GM20431 (cell line): Measurements from ENCODE around the gene PRR14L.
"Not testable (repeated sequence)": the region's sequence is repeated elsewhere in the genome, so short reads cannot be mapped to it uniquely, and the experiment has no call there.

Experiments
- in situ Hi-C: fragments of 300-500 bp; cut with MseI, MboI; formaldehyde crosslinking; loops from one replicate; pipeline ENCODE4 v1.15.0; 2020; ENCODE audit warnings: low sequenced_read_pairs; ENCODE audit not compliant: unreplicated experiment

PRR14L gene

GRCh38 chr22:31742115-31742514 is 7.8 kb downstream of the PRR14L start:
- in situ Hi-C loops = no loop called here

GRCh38 chr22:31740314-31740713 is 9.6 kb downstream of the PRR14L start:
- in situ Hi-C loops = not testable (repeated sequence)

GRCh38 chr22:31739795-31740201 is 10.1 kb downstream of the PRR14L start:
- in situ Hi-C loops = no loop called here

GRCh38 chr22:31738566-31738965 is 11.4 kb downstream of the PRR14L start:
- in situ Hi-C loops = no loop called here

- in situ Hi-C loops = no loop called here
Measured at GRCh38 chr22:31737932-31738331, 12.0 kb downstream of the PRR14L start.

- in situ Hi-C loops = no loop called here
Measured at GRCh38 chr22:31736458-31736857, 13.5 kb downstream of the PRR14L start.

- in situ Hi-C loops = no loop called here
Measured at GRCh38 chr22:31734512-31734911, 15.4 kb downstream of the PRR14L start.

- in situ Hi-C loops = no loop called here
Measured at GRCh38 chr22:31733580-31734079, 16.3 kb downstream of the PRR14L start.

GRCh38 chr22:31732089-31732829 is 17.7 kb downstream of the PRR14L start:
- in situ Hi-C loops = no loop called here

- in situ Hi-C loops = no loop called here
Measured at GRCh38 chr22:31730344-31730711, 19.6 kb downstream of the PRR14L start.

GRCh38 chr22:31728857-31729256 is 21.1 kb downstream of the PRR14L start:
- in situ Hi-C loops = no loop called here

GRCh38 chr22:31726692-31727091 is 23.2 kb downstream of the PRR14L start:
- in situ Hi-C loops = no loop called here

- in situ Hi-C loops = no loop called here
Measured at GRCh38 chr22:31723723-31724122, 26.2 kb downstream of the PRR14L start.

- in situ Hi-C loops = no loop called here
Measured at GRCh38 chr22:31719850-31720471, 30.0 kb downstream of the PRR14L start.

- in situ Hi-C loops = no loop called here
Measured at GRCh38 chr22:31715147-31715778, 34.7 kb downstream of the PRR14L start.

GRCh38 chr22:31711226-31711625 is 38.7 kb downstream of the PRR14L start:
- in situ Hi-C loops = not testable (repeated sequence)

GRCh38 chr22:31707519-31707918 is 42.4 kb downstream of the PRR14L start:
- in situ Hi-C loops = no loop called here

GRCh38 chr22:31695423-31695822 is 54.5 kb downstream of the PRR14L start:
- in situ Hi-C loops = no loop called here

- in situ Hi-C loops = not testable (repeated sequence)
Measured at GRCh38 chr22:31694046-31694445, 55.9 kb downstream of the PRR14L start.

GRCh38 chr22:31692186-31692886 is 57.6 kb downstream of the PRR14L start:
- in situ Hi-C loops = no loop called here

- in situ Hi-C loops = no loop called here
Measured at GRCh38 chr22:31691408-31691807, 58.5 kb downstream of the PRR14L start.
